GM19023 (cell line): ENCODE data around the gene TBCCD1.

Source experiments
- ATAC-seq: cut with Tn5 transposase; IDR thresholded peaks from one replicate; pipeline ENCODE4 v1.9.1; 2021; ENCODE audit warnings: mild to moderate bottlenecking, moderate library complexity; ENCODE audit not compliant: unreplicated experiment

TBCCD1 gene, protein sequence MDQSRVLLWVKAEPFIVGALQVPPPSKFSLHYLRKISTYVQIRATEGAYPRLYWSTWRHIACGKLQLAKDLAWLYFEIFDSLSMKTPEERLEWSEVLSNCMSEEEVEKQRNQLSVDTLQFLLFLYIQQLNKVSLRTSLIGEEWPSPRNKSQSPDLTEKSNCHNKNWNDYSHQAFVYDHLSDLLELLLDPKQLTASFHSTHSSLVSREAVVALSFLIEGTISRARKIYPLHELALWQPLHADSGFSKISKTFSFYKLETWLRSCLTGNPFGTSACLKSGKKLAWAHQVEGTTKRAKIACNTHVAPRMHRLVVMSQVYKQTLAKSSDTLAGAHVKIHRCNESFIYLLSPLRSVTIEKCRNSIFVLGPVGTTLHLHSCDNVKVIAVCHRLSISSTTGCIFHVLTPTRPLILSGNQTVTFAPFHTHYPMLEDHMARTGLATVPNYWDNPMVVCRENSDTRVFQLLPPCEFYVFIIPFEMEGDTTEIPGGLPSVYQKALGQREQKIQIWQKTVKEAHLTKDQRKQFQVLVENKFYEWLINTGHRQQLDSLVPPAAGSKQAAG

DNA sequence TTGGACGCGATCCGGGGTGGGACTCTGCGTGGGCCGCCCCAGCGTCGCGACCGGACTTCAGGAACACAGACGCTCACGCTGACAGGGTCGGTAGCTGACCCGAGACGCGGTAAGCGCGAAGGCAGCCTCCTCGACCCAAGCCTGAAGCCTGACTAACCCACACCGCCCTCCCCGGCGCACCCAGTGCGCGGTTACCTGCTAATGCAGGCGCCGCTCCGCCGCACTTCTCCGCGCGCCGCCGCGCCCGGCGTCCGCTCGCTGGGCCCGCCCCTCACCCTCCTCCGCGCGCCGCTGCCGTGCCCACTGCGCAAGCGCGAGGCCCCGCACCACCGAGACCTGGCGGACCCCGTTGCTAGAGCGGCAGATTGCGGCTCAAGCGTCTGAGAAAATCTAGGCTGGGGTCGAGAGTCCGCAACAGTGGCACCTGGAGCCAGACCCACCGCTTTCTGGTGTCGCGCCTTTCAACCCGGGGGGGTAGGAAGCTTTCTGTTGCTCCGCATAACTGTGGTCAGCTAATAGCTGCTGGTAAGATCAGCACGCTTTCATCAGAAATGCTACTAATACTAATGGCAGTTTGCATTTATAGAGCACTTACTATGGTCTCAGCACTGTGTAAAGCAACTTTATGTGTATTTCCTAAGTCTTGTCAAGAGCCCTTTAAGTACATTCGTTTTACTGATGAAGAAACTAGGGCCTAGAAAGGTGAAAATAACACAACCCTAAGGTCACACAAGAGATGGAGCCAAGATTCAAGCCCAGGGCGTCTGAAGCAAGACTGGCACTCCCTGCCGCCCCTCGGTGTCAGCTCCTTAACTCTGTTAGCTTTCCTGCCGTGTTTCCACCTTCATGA lies at the start of gene TBCCD1:
TSS of gene TBCCD1 (minus strand) at position 268 of the 850 bp plus-strand sequence. CDS start 3,010 bp downstream, outside the sequence.
- peak; percentile 45 for ATAC-seq

DNA sequence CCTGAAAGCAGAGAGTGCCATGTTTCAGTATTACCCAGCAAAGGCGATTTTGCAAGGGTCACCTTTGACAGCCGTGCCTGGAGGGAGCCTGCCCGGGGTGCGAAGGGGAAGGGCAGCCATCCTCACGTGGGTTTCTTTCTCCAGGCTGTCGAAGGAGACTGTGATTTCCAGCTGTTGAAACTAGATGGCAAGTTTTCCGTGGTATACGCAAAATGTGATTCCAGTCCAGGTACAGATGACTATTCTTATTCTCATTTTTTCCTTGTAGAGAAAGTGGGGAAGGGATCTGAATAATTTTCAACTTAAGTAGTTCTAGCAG lies 49.1 kb upstream of the TBCCD1 start:
- ATAC-seq, result no peak

DNA sequence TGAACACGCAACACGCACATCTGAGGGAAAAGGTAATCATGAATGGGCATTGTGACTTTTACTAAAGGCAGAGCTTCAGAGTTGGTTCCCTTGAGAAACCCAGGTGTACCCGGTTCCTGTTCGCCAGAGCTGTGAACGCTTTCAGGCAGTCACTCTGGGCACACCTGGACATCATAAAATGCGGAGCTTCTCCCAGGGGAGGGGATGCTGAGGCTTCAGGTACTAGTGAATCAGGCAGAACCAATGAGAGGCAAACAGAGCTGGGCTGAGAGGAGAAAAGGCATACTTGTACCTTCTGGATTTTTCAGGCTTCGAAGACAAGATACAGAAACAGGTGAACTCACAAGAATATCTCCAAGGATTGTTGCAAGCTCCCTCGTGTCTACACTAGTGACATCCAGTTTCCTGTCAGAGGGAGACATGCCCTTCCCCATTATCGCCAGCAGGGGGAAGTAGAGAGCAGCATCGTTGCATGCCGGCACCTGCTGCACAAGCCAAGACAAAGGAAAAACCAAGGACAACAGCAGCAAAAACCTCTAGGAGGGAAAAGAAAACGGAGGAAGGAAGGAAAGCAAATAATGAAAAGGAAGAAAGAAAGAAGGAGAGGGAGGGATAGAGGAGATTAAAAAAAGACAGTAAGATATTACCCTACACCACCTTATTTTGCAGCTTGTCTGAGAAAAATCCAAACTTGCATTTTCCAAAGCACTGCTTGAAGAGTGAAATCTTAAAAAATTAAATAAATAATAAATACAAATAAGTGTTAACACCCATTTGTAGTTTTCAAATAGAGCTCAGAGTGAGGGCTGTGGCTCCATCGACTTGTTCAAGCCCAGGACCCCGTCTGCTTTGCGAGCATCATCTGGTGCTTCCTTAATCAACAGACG lies 47.7 kb upstream of the TBCCD1 start:
- no peak for ATAC-seq

DNA sequence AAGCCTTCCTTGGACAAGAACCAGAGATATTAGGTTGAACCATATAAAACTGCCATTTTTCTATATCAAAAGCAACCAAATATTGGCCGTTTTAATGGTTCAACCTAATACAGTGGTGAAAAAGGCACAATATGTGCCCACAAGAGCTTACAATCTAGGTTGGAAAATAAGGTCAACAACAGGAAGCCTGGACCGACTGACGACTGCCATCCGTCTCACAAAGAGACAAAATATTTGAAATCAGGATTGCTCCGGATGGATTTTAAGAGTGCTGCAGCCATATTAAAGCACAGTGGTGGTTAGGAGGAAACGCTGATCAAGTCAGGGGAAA lies 47.1 kb upstream of the TBCCD1 start:
- ATAC-seq, result no peak

DNA sequence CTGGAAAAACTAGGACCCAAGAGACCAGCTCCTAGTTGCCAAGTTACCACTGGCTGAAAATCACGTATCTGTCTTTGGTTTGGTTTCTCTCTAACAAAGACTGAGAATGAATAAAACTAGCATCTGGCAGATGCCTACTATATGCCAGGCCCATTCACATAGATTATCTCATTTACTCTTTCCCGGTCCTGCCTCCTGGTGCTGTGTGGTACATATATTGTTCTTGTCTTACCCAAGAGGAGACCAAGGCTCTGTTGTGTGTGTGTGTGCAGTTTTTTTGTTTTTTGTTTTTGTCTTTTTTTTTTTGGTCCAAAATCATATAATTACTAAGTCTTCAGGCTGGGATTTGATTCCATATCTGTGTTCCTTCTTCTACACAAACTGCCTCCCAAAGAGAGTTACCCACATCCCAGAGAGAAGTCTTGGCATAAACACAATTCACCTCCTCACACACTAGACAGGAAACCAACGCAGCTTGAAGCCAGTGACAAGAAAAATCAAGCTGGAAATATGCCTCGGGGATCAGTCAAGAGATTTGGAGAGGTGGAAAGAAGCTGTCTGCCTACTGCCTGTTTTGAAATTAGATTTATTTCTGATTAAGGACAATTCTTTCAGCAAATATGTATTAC lies 46.6 kb upstream of the TBCCD1 start:
- no peak for ATAC-seq

DNA sequence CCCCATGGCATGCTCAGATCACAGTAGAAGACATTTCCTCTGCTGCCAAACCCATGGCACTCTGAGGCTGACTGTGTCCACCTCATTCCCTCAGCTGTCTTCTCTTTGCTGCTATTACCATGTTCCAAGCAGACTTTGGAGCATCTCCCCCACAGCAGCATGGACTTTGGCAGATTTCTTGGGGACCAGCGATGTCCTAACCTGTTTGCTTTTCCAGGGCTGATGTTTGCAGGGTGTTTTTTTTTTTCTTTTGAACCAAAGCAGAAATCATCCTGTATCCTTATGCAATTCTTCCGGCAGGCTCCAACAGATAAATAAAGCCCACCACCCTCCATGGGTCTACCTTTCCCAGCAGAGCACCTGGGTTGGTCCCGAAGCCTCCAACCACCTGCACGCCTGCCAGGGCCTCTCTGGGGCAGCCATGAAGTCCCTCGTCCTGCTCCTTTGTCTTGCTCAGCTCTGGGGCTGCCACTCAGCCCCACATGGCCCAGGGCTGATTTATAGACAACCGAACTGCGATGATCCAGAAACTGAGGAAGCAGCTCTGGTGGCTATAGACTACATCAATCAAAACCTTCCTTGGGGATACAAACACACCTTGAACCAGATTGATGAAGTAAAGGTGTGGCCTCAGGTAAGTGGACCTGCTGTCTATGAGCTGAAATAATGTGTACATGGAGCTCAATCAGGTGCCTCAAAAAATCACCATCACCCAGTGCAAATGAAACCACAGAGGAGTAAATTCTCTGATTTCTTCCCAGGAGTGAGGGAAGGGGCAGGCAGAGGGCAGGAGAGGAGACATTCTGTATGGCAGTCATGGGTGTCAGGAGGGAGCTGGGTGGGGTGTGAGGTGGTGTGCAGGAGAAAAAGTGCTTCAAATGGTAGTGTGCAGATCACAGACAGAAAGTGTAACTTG lies 45.8 kb upstream of the TBCCD1 start, which contains the start of gene AHSG:
TSS of gene AHSG (plus strand) at position 340 of the 916 bp plus-strand sequence. CDS start at position 422, 82 bp downstream.
- ATAC-seq, result no peak

DNA sequence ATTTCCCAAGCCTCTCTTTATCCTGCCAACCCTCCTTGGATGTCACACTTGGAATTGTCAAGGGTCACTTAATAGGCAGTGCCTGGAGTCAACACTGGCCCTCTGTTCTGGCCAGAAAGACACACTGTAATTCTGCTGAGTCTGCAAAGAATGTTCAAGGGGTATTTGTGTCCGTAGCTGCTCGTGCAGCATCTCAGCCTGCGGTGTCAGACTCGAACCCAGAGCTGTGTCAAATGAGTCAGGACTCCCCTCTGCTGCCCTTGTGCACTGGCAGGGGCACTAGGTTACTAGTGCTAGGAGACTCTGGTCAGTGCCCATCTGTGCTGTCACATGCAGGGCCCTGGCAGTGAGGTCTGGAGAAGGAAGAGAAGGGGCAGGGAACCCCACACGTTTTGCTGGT lies 44.9 kb upstream of the TBCCD1 start:
- no peak for ATAC-seq

DNA sequence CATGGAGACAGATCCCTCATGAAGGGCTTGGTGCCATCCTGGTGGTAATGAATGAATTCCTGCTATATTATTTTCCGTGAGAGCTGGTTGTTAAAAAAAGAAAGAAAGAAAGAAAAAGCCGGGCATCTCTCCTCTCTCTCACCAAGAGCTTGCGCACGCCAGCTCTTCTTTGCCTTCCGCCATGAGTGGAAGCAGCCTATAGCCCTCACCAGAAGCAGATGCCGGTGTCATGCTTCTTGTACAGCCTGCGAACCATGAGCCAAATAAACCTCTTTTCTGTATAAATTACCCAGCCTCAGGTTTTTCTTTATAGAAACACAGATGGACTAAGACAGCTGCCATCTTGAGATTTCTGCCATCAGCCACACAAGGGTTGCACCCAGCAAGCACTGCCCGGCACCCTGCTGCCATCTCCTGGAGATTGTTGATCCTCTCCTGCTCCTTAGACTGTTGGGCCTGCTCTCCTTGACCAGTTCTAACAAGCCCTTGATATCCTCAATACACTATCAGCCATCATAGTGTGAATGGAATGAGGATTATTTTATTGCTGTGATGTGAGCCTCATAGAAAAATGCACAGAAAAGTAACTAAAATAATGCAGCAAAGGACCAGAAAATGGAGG lies 42.2 kb upstream of the TBCCD1 start:
- ATAC-seq, result no peak

DNA sequence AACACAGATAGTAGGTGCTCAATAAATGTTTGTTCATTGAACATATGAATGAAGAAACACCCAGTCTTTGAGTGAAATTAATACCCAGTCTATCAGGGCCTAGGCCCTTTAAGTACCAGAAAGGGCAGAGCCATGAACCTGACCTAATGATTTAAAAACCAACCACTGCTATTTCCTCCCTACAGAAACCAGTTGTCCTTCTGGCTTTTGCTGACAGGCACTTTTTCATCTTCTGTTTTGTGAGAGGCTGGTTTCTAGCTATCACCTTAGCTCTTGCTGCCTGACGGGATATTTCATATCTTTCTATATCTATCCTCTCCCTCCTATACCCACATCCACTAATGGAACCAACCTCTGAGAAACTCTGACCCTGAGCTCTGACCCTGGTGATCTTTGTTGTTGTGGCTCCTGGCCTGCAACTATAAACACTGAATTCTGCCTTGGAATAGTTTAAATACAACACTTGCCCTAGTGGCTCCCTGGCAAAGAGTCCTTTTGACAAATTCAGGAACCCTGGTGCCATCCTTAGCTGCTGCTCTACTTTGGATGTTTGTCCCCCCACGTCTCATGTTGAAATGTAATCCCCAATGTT lies 41.6 kb upstream of the TBCCD1 start:
- no peak for ATAC-seq

DNA sequence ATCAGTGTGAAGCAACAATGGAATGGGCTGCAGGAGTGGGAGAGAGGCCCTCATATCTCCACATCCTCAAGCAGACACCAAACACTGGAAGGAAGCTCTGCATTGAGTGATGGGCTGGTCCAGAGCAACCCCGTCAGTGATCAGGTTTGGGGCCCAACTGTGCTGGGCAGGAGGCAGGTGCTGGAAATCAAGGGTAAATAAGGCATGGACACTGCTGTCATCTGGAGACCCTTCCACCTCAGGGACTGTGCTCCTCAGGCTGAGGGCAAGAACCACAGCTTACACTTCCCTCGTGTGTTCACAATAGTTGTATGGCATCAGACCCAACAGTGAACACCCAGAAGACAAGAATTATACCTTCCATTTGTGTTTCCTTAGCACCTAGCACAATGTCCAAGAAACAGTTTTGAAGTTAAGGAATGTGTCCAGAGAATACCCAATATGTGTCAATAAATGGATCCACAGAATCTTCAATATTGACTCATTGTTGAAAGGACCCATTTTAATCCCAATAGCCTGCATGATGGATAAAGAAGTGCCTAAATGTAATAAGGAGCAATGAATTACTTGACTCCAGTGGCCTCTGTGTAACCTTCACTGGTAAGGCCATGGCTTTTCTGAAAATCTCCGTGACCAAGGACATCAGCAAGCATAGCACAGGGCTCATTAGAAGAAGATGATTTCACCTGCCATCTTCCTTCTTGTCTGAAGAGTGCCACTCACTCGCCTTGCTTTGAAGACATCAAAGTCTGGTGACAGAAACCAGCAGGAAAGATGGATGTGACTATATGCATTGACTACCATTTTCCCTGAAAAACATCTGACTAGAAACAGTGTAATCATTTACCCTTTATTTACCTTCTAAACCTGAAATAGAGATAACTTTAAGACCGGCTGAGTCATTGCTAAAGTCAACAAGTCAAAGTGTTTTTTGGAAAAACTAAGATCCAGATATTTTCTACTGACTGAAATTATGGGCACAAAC lies 38.7 kb upstream of the TBCCD1 start:
- ATAC-seq, result no peak

DNA sequence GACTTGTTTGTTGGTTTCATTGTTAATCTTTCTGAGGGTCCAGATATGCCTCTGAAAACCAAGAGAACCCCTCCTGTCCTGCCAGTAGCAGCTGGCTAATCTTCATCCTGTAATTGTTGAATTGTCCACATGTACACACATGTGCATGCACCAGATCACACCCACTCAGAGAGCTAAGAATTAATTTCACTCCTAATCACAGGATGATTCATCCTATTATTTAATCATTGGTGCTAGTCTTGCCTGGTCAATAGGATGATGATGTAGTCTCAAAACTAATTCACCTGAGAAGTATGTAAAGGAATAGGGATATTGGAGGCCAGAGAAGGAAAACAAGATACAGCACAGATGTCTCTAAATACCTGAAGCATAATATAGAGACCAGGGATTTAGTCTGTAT lies 37.9 kb upstream of the TBCCD1 start:
- ATAC-seq, result no peak

DNA sequence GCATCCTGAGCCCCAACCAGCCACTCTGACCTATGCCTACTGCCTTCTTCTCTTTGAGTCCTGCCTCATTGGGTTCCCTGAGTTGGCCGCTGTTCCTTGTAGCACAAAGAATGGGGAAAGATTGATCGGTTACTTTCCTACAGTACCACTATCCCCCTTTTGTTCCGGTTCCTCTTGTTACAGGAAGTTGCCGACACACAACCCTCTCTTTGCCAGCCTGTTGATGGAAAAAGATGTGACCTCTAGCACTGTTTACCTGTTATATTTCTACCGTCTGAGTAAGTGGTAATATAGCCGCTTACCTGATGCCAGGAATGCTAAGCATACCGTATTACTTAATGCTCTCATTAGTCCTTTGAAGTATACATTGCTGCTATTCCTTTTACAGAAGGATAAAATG lies 36.0 kb upstream of the TBCCD1 start:
- ATAC-seq, result no peak

DNA sequence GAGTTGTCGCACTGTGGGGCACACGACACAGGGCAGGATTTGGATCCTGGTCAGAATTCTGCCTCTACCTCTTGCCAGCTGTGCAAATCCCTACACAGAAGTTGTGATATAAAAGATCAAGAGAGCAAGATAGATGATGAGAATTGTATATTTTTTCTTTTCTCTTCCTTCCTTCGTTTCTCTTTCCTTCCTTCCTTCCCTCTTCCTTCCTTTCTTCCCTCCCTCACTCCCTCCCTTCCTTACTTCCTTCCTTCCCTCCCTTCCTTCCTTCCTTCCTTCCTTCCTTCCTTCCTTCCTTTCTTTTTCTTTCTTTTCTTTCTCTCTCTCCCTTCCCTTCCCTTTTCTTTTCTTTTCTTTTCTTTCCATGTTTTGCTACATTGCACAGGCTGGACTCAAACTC lies 33.8 kb upstream of the TBCCD1 start:
- ATAC-seq, result no peak

DNA sequence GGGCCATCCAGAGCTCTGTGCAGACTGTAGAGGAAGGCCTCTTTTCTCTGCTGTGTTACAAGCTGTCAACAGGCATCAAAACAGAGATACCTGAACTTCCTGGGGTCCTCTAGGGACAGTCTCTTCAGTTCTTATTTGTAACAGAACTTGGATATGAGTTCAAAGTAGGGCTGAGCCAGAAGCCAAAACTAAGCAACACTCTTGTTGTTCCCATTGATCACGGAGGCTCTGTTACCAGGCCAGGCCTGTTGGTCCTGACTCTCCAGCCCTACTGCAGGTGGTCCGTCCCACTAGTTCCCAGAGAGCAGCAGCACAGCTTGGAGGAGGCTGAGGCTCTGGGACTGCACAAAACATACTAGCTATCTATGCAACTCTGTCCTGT lies 32.6 kb upstream of the TBCCD1 start:
- no peak for ATAC-seq

DNA sequence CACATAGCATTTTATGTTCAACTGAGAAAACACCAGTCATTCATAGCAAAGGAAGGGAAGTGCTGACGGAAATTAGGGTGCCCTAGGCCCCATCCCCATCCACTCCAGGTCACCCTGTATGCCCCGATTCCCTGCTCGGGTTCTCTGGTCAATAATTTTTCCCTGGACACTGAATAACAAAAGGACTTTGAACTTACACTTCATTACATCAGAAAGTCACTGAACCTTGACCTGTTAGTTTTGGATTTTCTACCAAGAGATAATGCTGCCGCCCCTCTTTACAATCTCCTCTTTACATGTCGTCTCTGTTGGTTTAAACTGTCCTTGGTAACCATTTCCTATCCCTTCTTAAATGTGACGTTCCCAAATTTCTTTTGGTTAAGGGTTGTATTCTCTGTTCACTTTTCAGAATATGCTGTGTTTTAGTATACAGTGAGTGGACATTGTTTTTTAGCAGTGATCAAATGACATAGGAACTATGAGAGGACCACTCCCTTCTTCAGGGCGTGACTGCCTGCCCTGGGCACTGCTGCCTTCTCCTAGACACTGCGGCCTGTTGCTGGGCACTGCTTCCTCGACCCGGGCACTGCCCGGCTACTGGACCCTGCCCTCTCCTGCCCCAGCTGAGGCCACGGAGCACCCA lies 32.1 kb upstream of the TBCCD1 start:
- ATAC-seq, result no peak

DNA sequence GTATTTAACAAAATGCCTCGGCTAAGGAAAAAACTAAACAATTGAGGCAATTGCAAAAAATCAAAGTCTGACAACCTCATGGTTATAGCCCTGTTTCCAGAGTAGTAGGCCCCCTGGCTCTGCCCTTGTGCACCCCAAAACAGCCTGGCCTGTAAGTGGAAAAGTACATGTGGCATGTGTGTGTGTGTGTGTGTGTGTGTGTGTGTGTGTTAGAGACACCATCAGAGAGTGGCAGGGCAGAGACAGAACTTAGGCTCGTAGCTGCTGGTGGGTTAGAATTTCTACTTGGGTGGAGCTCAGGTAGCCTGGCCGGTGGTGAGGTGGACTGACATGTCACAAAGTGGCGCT lies 31.6 kb upstream of the TBCCD1 start:
- no peak for ATAC-seq
